Stimulated activated CD8-positive, alpha-beta memory T cell treated with anti-CD3 and anti-CD28 coated beads, Interleukin-2, amount 100 ng/mL, for 1 hour (primary cell): ENCODE measurements around the gene CLINT1.

Experiments used
- DNase-seq, 2 donors: peaks; one replicate each; pipeline ENCODE4 v3.0.0-alpha.2; 2020; ENCODE audit warnings: low read depth in 2 of 2

Gene CLINT1

DNA sequence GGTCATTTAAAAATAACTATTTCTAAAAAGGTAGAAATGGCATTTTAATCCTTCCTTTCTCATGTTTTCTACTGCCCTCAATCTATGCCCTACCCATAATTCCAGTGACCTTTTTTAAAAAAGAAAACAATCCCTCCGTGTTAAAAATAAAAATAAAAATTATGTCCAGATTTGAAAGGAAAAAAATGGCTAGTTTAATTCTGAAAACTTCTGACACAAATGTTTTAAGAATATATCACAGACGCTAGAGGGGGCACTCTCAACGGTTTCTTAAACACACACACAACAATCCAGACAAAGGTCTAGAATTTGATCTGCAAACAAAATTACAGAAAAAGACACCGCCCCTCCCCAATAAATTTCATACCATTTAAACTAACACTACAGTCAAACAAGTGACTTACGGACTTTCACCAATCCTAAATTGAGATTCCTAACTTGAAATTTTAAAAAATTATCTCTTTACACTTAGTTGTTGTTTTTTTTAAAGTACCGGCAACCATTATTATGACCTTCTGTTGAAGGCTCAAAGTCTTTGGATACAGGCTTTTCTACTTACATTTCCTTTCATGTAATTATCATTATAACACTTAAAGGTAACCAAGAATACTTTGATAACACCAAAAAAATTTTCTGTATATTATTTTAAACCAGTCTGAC, 38.2 kb downstream of the CLINT1 start:
- DNase-seq: no peak

- no peak for DNase-seq
Measured at GRCh38 chr5:157819502-157820115, 39.3 kb downstream of the CLINT1 start.

DNA sequence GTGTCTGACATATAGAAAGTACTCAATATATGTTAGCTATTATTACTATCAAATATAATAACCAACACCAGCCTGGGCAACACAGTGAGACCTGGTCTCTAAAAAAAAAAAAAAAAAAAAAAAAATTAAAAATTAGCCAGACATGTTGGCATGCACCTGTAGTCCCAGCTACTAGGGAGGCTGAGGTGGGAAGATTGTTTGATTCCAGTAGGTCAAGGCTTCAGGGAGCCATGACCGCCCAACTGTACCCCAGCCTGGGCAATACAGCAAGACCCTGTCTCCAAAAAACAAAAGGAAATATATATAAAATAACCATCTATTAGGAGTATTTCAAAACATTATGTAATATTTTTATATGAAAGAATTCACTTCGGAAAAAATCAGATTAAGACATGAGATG, 40.6 kb downstream of the CLINT1 start:
- DNase-seq: no peak

DNA sequence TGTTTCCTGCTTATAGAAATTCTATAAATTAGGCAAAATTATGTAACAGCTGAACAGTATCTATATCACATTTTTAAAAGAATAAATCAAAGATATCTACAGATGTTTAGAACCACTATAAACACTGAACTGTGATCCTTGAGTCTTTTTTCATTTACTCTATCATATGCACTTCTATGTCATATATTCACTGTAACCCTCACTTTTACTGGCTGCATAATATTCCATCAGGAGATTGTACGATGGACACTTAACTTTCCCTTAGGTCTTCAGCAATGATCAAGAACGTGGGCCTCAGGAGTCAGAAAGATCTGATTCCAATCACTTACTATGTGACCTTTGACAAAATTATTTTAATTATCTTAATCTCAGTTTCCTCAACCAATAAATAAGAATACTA, 41.0 kb downstream of the CLINT1 start:
- DNase-seq: no peak

DNA sequence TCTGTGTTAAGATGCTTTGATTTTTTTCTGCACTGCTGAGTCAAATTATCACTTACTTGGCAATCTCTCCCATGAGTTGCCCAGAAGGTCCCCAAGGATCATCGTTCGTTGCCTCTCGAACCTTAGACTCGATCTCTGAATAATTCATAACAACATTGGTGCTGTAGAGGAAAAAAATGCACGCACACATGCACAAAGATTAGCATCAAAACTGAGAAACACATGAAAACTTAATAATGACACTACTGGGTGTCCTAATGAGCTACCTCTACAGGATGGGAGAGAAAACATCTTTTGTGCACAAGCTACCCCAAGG, 41.6 kb downstream of the CLINT1 start:
- DNase-seq: no peak

- DNase-seq: no peak
Measured at GRCh38 chr5:157816682-157817386, 42.1 kb downstream of the CLINT1 start.

DNA sequence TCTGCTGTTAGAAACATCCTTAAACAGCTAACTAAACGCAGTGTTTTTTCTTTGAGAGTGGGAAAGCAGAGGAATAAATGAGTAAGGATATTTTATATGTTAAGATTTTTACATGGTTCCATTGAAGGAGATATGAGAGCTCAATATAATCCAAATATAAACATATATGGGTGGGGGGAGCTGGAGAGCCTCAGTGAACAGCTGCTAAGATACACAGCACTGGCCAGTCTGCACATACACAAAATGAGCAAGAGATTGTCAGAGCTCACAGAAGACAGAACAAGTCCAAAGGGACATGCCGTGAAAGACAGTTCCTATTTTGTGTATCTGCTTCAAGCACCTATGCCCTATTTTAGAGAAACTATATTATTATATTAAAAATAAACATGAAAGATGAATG, 46.9 kb downstream of the CLINT1 start:
- DNase-seq: no peak

DNA sequence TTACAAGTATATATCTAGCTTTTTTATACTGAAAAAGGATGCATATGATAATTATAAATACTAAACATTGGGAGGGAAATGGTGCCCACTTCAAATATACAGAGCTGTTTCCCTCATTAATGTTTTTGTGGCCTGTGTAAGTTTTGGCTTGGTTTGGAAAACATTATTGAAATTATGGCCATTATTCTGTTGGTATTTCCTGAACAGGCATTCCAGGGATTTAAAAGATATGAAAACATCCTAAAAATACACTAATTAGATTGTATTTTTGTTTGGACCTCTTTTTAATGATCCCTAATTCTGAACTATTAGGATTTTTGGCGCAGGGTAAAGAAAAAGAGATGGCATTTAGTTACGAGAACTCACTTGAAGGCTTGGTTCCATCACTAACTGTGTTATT, 50.9 kb downstream of the CLINT1 start:
- no peak for DNase-seq

DNA sequence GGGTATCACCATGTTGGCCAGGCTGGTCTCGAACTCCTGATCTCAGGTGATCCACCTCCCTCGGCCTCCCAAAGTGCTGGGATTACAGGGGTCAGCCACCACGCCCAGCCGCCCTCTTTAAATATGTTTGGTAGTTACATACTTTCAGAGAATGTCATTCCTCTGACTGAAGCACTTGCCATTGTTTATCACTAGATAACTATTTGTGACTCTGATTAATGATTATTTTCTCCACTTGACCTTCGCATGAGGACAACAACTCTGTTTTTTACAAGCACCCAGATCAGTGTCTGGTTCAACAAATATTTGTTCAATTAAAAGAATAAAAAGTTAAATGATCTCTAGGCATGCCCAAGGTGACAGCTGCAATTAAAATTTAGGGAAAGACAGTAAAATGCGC, 56.2 kb downstream of the CLINT1 start:
- no peak for DNase-seq

- DNase-seq: no peak
Measured at GRCh38 chr5:157800137-157800536, 58.8 kb downstream of the CLINT1 start.

- DNase-seq: no peak
Measured at GRCh38 chr5:157799578-157799977, 59.4 kb downstream of the CLINT1 start.

DNA sequence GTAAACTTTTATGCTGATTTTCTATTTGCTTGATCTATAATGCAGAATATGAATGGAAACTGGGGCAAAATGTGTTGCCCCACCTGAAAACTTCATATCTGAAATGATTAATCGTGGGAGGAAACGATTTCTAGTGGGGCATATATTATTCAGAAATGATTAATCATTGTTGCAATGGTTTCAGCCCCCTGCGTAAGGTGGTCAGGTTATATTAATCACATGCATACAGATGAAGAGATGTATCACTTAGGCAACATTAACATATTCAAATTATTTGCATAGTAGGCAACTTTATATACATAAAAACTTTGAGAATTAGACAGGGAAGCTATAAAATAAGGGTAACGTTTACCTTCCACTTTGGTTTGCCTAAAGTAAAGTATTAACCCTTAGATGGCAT, 65.6 kb downstream of the CLINT1 start:
- DNase-seq: no peak

GRCh38 chr5:157785801-157786200, 73.1 kb downstream of the CLINT1 start:
- no peak for DNase-seq

DNA sequence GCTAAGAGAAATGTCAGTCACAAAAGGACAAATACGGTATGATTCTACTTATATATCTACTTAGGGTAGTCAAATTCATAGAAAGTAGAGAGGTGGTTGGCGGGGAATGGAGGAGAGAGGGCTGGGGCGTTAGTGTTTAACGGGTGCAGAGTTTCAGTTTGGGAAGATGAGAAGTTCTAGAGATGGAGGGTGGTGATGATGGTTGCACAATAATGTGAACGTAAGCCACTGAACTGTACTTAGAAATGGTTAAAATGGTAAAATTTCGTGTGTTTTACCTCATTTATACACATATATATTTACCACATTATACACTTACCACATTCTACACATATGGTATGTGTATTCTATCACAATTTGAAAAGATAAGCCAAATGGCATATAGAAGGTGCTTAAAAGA, 79.7 kb downstream of the CLINT1 start:
- DNase-seq: no peak

DNA sequence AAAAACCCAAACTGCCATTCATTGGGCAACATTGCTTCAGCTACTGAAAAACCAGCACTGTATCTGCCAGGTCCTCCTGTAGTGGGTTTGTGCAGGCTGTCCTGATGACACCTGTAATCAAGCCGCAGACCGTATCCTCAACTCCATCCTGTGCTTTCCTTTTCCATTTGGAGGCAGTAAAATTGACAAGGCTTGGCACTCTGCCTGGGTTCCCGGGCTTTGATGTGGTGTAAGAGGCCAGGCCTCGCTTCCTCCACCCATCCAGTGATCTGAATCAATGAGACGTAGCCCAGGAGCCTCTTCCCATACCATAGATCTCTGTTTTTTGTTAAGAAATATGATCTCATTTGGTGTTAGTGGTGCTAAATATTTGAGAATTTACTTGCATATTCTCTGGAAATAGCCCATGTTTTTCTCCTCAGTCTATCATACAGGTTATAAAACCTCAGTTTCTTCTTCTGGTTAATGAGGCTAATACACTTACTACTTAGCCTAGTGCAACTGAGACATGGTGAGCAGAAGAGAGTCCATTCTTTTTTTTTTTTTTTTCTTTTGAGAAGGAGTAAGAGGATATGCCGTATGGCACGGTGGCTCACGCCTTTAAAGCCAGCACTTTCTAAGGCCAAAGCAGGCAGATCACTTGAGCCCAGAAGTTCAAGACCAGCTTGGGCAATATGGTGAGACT, 80.7 kb downstream of the CLINT1 start:
- no peak for DNase-seq

DNA sequence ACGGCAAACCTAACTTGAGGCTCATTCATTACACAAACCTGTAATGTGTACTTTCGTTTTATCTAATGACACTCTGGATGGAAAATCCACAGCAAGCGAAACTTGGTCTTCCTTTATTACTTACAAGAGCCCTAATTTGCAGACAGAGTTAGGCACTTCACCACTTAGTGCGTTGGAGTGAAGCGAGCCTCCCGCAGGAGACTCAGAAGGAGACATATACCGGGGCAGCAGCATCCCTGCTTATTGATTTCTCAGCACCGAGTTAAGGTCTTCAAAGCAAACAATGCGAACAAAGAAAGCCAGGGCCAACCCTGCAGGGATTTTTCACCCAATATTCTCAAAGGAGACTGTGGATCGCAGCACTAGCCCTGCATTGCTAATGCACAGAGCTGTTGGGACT, 86.8 kb downstream of the CLINT1 start:
- no peak for DNase-seq

- no peak for DNase-seq
Measured at GRCh38 chr5:157770665-157771064, 88.3 kb downstream of the CLINT1 start.

DNA sequence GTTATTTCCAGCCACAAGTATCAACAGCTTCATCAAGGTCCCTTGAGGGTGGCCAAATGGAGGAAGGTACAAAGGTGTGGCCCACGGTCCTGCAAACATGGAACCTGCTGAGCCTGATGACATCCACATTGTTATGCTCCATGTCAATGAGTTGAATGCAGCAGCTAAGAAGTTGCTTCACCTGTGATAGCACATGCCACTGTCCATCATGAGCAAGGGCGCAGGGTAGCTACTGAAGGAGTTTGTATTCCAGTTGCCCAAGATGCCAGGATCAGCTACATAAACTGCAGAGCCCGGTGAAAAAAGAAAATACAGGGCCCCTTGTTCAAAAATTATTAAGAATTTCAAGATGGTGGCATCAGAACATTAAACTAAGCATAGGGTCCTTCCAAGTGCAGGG, 91.3 kb downstream of the CLINT1 start:
- no peak for DNase-seq

- DNase-seq: no peak
Measured at GRCh38 chr5:157766902-157767301, 92.0 kb downstream of the CLINT1 start.

- no peak for DNase-seq
Measured at GRCh38 chr5:157766442-157766841, 92.5 kb downstream of the CLINT1 start.

DNA sequence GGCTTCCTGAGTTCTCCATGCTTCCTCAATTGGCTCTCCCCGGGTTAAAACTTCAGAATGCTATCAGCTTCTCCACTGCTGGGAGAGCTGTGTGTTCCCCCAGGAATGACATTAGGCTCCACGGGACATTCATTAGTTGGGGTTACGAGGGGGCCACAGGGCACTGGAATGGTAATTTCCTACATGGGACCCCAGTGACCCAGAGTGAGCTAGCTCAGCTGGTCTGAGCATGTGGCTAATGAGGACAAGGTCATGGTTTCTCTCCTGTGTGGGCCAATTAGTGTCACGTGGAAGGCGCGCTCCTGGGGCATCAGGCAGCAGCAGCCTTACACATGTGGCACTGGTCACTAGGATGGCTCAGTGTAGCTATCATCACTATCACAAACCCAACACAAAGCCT, 94.4 kb downstream of the CLINT1 start:
- no peak for DNase-seq

GRCh38 chr5:157761690-157762621, 97.0 kb downstream of the CLINT1 start:
- DNase-seq: no peak
